ENCODE data around the gene PNRC2.
A peak's percentile ranks its signal among the peaks of the same experiment; 100 is the strongest.

The PNRC2 gene

GRCh38 chr1:23959461-23960290 lies at the start of gene PNRC2:
PNRC2 (plus strand) TSS chr1:23959828; CDS start chr1:23961458, 1,630 bp downstream.
- Histone ChIP-seq H3K4me2 (ENCODE audit: insufficient read depth, low read length) (peak within 1 kb of the TSS; percentile 83), H3K4me1 (ENCODE audit: insufficient read depth, low read length) (peaks cover 34% of the 10 kb centered on the region), H3K9me3 (ENCODE audit: insufficient read depth, low read length, severe bottlenecking) (no peaks in the 10 kb centered on the region), H3K27ac (ENCODE audit: low read length) (peak within 1 kb of the TSS; percentile 99), H3K9ac (ENCODE audit: low read depth, low read length) (peak within 1 kb of the TSS; percentile 99), H3K4me3 (ENCODE audit: low read depth in 1 of 2, low read length in 2 of 2) (peak within 1 kb of the TSS; percentile 78 to 97), H3K79me2 (ENCODE audit: insufficient read depth, low read length) (peaks cover 44% of the 10 kb centered on the region), H2AFZ (ENCODE audit: low read depth, low read length) (peak within 1 kb of the TSS; percentile 96), H3K36me3 (ENCODE audit: insufficient read depth, low read length) (peaks cover 39% of the 10 kb centered on the region), H4K20me1 (ENCODE audit: insufficient read depth, low read length) (peaks cover 16% of the 10 kb centered on the region; the same call in 1 of the 2 replicates), H3K27me3 (ENCODE audit: insufficient read depth, low read length, poor library complexity) (no peaks in the 10 kb centered on the region)
- TF ChIP-seq CTCF (IDR thresholded peaks at IDR 0.05; ENCODE audit: borderline replicate concordance, extremely low read depth, low read length, poor library complexity, severe bottlenecking) (no peak), EZH2 (IDR thresholded peaks at IDR 0.05; ENCODE audit: borderline replicate concordance, low read depth, low read length, severe bottlenecking) (no peak)
- peak; percentile 84 for ATAC-seq (ENCODE audit: insufficient read depth, low read depth)
- peak; percentile 97 for DNase-seq

- H4K20me1 ChIP-seq (ENCODE audit: insufficient read depth, low read length), result no peaks in the 10 kb centered on the region
- no peak overlapping the region for H3K9ac ChIP-seq (ENCODE audit: low read depth, low read length)
- no peak overlapping the region for H2AFZ ChIP-seq (ENCODE audit: low read depth, low read length)
- no peaks in the 10 kb centered on the region for H3K36me3 ChIP-seq (ENCODE audit: insufficient read depth, low read length)
- ATAC-seq (ENCODE audit: insufficient read depth, low read depth), result no peak
- H3K4me3 ChIP-seq (ENCODE audit: low read depth in 1 of 2, low read length in 2 of 2), result no peak overlapping the region
- no peaks in the 10 kb centered on the region for H3K27me3 ChIP-seq (ENCODE audit: insufficient read depth, low read length, poor library complexity)
- DNase-seq, result no peak
- H3K79me2 ChIP-seq (ENCODE audit: insufficient read depth, low read length), result no peaks in the 10 kb centered on the region
- H3K9me3 ChIP-seq (ENCODE audit: insufficient read depth, low read length, severe bottlenecking), result no peaks in the 10 kb centered on the region
- TF ChIP-seq CTCF (IDR thresholded peaks at IDR 0.05; ENCODE audit: borderline replicate concordance, extremely low read depth, low read length, poor library complexity, severe bottlenecking), result no peak
- no peak for TF ChIP-seq EZH2 (IDR thresholded peaks at IDR 0.05; ENCODE audit: borderline replicate concordance, low read depth, low read length, severe bottlenecking)
- peaks cover 11% of the 10 kb centered on the region for H3K4me1 ChIP-seq (ENCODE audit: insufficient read depth, low read length)
- H3K4me2 ChIP-seq (ENCODE audit: insufficient read depth, low read length), result no peak overlapping the region
- H3K27ac ChIP-seq (ENCODE audit: low read length), result no peak overlapping the region
These were observed 49.5 kb upstream of the PNRC2 start for GRCh38 chr1:23910144-23910543.

GRCh38 chr1:23910553-23911246 lies 48.9 kb upstream of the PNRC2 start:
- H3K27me3 ChIP-seq (ENCODE audit: insufficient read depth, low read length, poor library complexity), result no peaks in the 10 kb centered on the region
- H3K9me3 ChIP-seq (ENCODE audit: insufficient read depth, low read length, severe bottlenecking), result no peaks in the 10 kb centered on the region
- H3K4me2 ChIP-seq (ENCODE audit: insufficient read depth, low read length), result no peak overlapping the region
- no peak overlapping the region for H3K9ac ChIP-seq (ENCODE audit: low read depth, low read length)
- peaks cover 11% of the 10 kb centered on the region for H3K4me1 ChIP-seq (ENCODE audit: insufficient read depth, low read length)
- TF ChIP-seq EZH2 (IDR thresholded peaks at IDR 0.05; ENCODE audit: borderline replicate concordance, low read depth, low read length, severe bottlenecking) (no peak), CTCF (IDR thresholded peaks at IDR 0.05; ENCODE audit: borderline replicate concordance, extremely low read depth, low read length, poor library complexity, severe bottlenecking) (no peak)
- H4K20me1 ChIP-seq (ENCODE audit: insufficient read depth, low read length), result no peaks in the 10 kb centered on the region
- no peak overlapping the region for H3K4me3 ChIP-seq (ENCODE audit: low read depth in 1 of 2, low read length in 2 of 2)
- H3K79me2 ChIP-seq (ENCODE audit: insufficient read depth, low read length), result no peaks in the 10 kb centered on the region
- ATAC-seq (ENCODE audit: insufficient read depth, low read depth) (no peak), DNase-seq (no peak)
- H3K36me3 ChIP-seq (ENCODE audit: insufficient read depth, low read length), result no peaks in the 10 kb centered on the region
- no peak overlapping the region for H3K27ac ChIP-seq (ENCODE audit: low read length)
- H2AFZ ChIP-seq (ENCODE audit: low read depth, low read length), result no peak overlapping the region

Measured in DND-41 (cell line).